ENCODE data around the gene MBD3L5.
A peak's percentile ranks its signal among the peaks of the same experiment; 100 is the strongest.
"Not testable (repeated sequence)": the region's sequence is repeated elsewhere in the genome, so short reads cannot be mapped to it uniquely, and the experiment has no call there.

Gene MBD3L5

GRCh38 chr19:7041563-7041962 lies 11.2 kb downstream of the MBD3L5 start:
- not testable (repeated sequence) for H3K4me3 ChIP-seq (ENCODE audit: low read length); DNase-seq (ENCODE audit: low read depth, low spot score)

GRCh38 chr19:7049021-7049420 lies 18.6 kb downstream of the MBD3L5 start, which contains the start of gene MBD3L2:
Gene MBD3L2 (plus strand): TSS chr19:7049321. CDS start chr19:7049374, 53 bp downstream.
- DNase-seq (ENCODE audit: low read depth, low spot score); H3K4me3 ChIP-seq (ENCODE audit: low read length): not testable (repeated sequence)

- not testable (repeated sequence) for DNase-seq (ENCODE audit: low read depth, low spot score); H3K4me3 ChIP-seq (ENCODE audit: low read length)
Measured at GRCh38 chr19:7051421-7051820, 21.0 kb downstream of the MBD3L5 start.

GRCh38 chr19:7052896-7053295 lies 22.5 kb downstream of the MBD3L5 start:
- H3K4me3 ChIP-seq (ENCODE audit: low read length); DNase-seq (ENCODE audit: low read depth, low spot score): not testable (repeated sequence)

GRCh38 chr19:7054635-7055368 lies 24.4 kb downstream of the MBD3L5 start:
- not testable (repeated sequence) for DNase-seq (ENCODE audit: low read depth, low spot score)

GRCh38 chr19:7055679-7056078 lies 25.3 kb downstream of the MBD3L5 start:
- not testable (repeated sequence) for H3K4me3 ChIP-seq (ENCODE audit: low read length); DNase-seq (ENCODE audit: low read depth, low spot score)

More at GRCh38 chr19:7054635-7055368, 24.4 kb downstream of the MBD3L5 start:
- H3K4me3 ChIP-seq (ENCODE audit: low read length): not testable (repeated sequence)

GRCh38 chr19:7056371-7056770 lies 26.0 kb downstream of the MBD3L5 start:
- H3K4me3 ChIP-seq (ENCODE audit: low read length); DNase-seq (ENCODE audit: low read depth, low spot score): not testable (repeated sequence)

GRCh38 chr19:7058576-7058975 lies 28.2 kb downstream of the MBD3L5 start, which contains the start of gene MBD3L3:
Gene MBD3L3 (minus strand): TSS chr19:7058676. CDS start chr19:7058605, 71 bp downstream.
- not testable (repeated sequence) for DNase-seq (ENCODE audit: low read depth, low spot score); H3K4me3 ChIP-seq (ENCODE audit: low read length)

- H3K4me3 ChIP-seq (ENCODE audit: low read length); DNase-seq (ENCODE audit: low read depth, low spot score): not testable (repeated sequence)
Measured at GRCh38 chr19:7059977-7060376, 29.6 kb downstream of the MBD3L5 start.

GRCh38 chr19:7063339-7063738 lies 33.0 kb downstream of the MBD3L5 start:
- DNase-seq (ENCODE audit: low read depth, low spot score): no peak
- H3K4me3 ChIP-seq (ENCODE audit: low read length): no peak overlapping the region

- DNase-seq (ENCODE audit: low read depth, low spot score): no peak
- no peak overlapping the region for H3K4me3 ChIP-seq (ENCODE audit: low read length)
Measured at GRCh38 chr19:7063764-7064418, 33.5 kb downstream of the MBD3L5 start.

GRCh38 chr19:7067122-7067521 lies 36.7 kb downstream of the MBD3L5 start:
- not testable (repeated sequence) for DNase-seq (ENCODE audit: low read depth, low spot score); H3K4me3 ChIP-seq (ENCODE audit: low read length)

GRCh38 chr19:7067716-7068115 lies 37.3 kb downstream of the MBD3L5 start:
- no peak overlapping the region for H3K4me3 ChIP-seq (ENCODE audit: low read length)
- DNase-seq (ENCODE audit: low read depth, low spot score): no peak

GRCh38 chr19:7068599-7068998 lies 38.2 kb downstream of the MBD3L5 start:
- DNase-seq (ENCODE audit: low read depth, low spot score): no peak
- H3K4me3 ChIP-seq (ENCODE audit: low read length): peak overlapping the region; percentile 33

GRCh38 chr19:7069042-7069903 lies 38.9 kb downstream of the MBD3L5 start, which contains the start of gene ZNF557:
Gene ZNF557 (plus strand): TSS chr19:7069703. CDS start chr19:7075075, 5,372 bp downstream.
- peak within 1 kb of the TSS; percentile 93 for H3K4me3 ChIP-seq (ENCODE audit: low read length)
- DNase-seq (ENCODE audit: low read depth, low spot score): peak; percentile 96

GRCh38 chr19:7069904-7070226 lies 39.5 kb downstream of the MBD3L5 start:
- no peak for DNase-seq (ENCODE audit: low read depth, low spot score)
- peak overlapping the region; percentile 93 for H3K4me3 ChIP-seq (ENCODE audit: low read length)

- no peak overlapping the region for H3K4me3 ChIP-seq (ENCODE audit: low read length)
- no peak for DNase-seq (ENCODE audit: low read depth, low spot score)
Measured at GRCh38 chr19:7072541-7072940, 42.2 kb downstream of the MBD3L5 start.

GRCh38 chr19:7074705-7075282 lies 44.4 kb downstream of the MBD3L5 start:
- no peak for DNase-seq (ENCODE audit: low read depth, low spot score)
- no peak overlapping the region for H3K4me3 ChIP-seq (ENCODE audit: low read length)

GRCh38 chr19:7076151-7076550 lies 45.8 kb downstream of the MBD3L5 start:
- H3K4me3 ChIP-seq (ENCODE audit: low read length): no peak overlapping the region
- DNase-seq (ENCODE audit: low read depth, low spot score): no peak

Measured in Jurkat, Clone E6-1 (cell line).